GM18858 (cell line): ENCODE measurements around the gene CRYBG2.
"Not testable (repeated sequence)": the region's sequence is repeated elsewhere in the genome, so short reads cannot be mapped to it uniquely, and the experiment has no call there.

Source experiments
- ATAC-seq: cut with Tn5 transposase; IDR thresholded peaks from one replicate; pipeline ENCODE4 v1.9.1; 2021; ENCODE audit not compliant: unreplicated experiment

CRYBG2 gene

GRCh38 chr1:26350701-26351589 is 3.0 kb downstream of the CRYBG2 start:
- ATAC-seq: no peak

GRCh38 chr1:26350343-26350700 is 3.6 kb downstream of the CRYBG2 start:
- ATAC-seq: no peak

DNA sequence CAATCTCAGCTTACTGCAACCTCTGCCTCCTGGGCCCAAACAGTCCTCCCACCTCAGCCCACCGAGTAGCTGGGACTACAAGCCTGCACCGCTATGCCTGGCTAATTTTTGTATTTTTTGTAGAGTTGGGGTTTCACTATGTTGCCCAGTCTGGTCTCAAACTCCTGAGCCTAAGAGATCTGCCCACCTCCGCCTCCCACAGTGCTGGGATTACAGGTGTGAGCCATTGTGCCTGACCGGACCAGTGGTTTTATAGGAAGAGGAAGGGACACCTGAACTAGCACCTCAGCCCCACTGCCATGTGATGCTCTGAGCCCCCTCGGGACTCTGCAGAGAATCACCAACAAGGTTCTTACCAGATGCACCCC is 4.1 kb downstream of the CRYBG2 start:
- no peak for ATAC-seq

- no peak for ATAC-seq
Observed at GRCh38 chr1:26349188-26349876, 4.6 kb downstream of the CRYBG2 start.

- ATAC-seq: no peak
Observed at GRCh38 chr1:26346274-26347033, 7.5 kb downstream of the CRYBG2 start.

DNA sequence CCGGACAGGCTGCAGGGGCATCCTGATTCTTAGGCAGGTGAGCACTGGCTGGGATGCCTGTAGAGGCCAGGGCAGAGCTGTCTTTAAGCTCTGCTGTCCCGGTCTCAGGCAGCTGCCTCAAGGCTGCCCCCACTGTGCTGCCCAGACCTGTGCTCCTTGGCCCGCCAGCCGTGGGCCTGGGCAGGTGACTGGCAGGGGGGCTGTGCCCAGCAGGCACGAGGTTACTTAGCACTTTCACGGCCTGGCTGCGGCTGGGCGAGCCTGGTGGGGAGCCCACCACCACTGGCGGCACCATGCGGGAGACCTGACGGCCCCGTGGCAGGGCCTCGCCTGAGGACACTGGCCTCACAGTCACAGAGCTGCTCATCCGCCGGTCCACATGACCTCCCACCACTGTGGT is 8.2 kb downstream of the CRYBG2 start:
- no peak for ATAC-seq

DNA sequence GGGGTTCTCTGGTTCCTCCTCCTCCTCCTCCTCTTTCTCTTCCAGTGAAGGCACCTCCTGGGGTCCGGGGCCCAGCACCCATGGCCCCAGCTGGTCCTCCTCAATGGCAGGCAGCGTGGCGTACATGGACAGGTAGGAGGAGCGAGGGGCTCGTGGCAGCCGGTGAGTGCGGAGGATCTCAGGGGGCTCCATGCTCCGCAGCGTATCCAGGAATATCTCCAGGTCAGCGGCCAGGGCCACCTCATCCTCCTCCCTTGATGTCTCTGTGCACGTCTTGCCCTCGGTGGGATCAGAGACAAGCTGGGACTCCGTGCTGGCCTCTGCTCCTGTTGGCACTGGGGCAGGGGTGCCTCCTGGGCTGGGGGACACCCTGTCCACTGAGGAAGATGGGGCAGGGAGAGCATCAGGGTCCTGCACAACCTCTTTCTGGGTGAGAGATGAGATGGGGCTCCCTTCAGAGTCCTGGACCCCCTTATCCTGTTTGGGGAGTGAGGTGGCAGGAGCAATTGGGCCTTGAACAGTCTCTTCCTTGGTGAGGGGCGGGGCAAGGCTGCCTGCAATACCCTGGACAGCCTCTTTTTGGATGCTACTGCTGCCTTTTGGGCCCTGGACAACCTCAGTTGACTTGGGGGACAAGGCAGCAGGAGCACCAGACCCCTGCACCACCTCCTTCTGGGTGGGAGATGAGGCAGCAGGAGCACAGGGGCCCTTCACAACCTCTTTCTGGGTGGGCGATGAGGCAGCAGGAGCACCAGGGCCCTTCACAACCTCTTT is 9.6 kb downstream of the CRYBG2 start:
- no peak for ATAC-seq

- ATAC-seq: no peak
Observed at GRCh38 chr1:26340047-26340481, 13.9 kb downstream of the CRYBG2 start.

- no peak for ATAC-seq
Observed at GRCh38 chr1:26338670-26339069, 15.3 kb downstream of the CRYBG2 start.

DNA sequence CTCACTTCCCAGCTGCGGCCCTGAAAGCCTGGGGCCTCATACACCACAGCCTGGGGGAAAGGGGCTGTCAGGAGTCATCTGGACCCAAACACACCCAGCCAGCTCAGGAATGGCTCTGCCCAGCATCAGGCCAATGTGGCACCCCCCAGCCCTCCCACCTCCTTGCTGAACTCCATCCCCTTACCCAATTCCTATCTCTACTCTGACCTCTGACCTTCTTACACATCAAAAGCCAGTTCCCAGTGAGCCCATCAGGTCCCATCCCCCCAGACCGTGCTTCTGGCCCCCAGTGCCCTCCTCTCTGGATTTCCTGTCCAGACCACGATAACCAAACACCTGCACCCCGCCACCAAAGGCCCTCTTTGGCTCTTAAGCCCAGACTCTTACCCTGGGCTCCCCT is 16.3 kb downstream of the CRYBG2 start:
- ATAC-seq: no peak

DNA sequence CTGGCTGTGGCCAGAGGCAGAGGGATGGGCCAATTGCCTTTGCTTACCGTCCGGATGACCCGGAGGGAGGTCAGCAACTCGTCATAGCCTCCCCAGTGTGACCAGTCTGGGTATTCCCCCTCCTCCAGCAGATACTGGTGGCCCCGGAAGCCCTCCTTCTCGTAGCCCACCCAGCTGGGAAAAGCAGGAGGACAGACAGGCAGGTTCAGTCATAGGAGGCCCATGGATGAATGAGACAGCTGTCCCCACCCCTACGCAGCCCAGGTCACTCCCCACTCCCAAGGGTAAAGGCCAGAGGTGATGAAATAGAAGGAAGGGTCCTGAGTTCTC is 16.8 kb downstream of the CRYBG2 start:
- ATAC-seq: no peak

DNA sequence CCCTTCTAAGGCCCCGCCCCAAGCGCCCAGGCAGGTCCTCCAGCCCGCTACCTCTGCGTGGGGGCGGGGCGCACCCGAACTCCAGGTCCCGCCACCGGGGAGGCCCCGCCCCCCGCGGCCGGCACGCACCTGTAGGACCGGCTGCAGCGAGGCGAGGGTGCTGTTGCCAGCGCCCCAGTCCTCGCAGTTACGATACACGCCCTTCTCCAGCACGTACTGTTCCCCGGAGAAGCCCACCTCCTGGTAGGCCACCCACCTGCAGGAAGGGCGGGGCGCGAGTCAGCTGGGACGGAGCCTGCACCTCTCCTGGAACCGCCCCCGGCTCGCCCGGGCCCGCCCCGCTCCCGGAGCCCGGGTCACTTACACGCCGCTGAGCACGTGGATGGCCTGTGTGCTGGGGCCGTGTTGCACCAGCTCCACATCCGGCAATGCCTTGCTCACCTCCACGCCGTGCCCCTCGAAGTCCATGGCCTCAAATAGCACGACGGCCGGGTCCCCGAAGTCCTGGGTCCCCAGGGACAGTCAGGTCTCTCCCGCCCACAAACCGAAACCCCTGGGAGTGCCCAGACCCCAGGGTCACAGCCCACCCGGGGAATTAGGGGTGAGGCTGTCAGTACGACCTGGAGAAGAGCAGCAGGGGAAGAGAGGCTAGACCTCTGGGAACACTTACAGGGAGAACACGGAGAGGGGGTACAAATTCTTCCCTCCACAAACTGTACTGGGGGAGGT is 17.3 kb downstream of the CRYBG2 start:
- no peak for ATAC-seq

GRCh38 chr1:26335774-26336476 is 18.0 kb downstream of the CRYBG2 start:
- ATAC-seq: no peak

GRCh38 chr1:26333312-26333711 is 20.6 kb downstream of the CRYBG2 start:
- not testable (repeated sequence) for ATAC-seq

DNA sequence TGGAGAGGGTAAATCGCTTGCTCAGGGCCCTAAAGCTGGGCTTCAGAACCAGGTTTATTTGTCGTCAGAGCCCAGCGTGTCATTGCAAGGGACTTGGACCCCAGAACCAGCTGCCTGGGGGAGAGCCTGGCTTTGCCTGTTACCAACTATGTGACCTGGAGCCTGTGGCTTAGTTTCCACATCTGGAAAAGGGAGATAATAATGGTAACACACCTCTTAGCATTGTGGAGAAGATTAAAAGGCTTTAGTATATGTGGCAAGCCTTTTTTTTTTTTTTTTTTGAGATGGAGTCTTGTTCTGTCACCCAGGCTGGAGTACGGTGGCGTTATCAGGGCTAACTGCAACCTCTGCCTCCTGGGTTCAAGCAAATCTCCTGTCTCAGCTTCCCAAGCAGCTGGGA is 23.7 kb downstream of the CRYBG2 start:
- no peak for ATAC-seq

- not testable (repeated sequence) for ATAC-seq
Observed at GRCh38 chr1:26329380-26329779, 24.6 kb downstream of the CRYBG2 start.

DNA sequence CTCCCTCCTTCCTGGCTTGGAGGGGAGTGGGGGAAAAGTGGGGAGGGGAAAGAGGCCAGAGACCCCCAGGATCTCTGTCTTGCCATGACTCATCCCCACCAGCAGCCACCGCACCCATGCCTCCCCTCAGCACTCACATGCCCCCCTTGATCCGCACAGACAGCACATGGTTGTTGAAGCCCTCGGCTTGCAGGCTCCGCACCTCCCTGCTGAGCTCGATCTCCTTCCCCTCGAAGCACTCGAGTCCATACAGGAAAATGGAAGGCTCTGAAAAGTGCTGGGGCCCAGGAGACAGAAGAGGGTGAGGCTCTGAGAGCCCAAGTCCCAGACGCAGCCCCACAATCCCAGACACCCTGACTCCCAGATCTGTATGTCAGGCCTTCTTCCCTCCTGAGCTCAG is 25.3 kb downstream of the CRYBG2 start:
- no peak for ATAC-seq

- ATAC-seq: no peak
Observed at GRCh38 chr1:26327956-26328362, 26.0 kb downstream of the CRYBG2 start.

DNA sequence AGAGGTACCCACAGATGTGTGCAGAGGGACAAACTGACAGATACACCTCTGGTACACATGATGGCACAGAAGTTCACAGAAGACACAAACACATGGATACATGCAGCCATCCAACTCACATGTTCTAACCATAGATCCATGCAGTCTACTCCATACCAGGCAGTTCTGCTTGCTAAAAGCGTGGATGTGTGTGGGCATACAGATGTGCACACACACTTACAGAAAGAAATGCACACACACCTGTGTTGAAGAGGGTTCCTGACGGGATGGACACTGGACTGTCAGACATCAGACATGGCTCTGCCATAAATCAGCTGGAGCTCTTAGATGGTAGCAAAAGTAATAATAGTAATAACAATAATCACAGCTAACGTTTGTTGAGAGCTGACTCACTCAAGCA is 29.4 kb downstream of the CRYBG2 start:
- ATAC-seq: no peak

GRCh38 chr1:26323382-26323781 is 30.5 kb downstream of the CRYBG2 start:
- ATAC-seq: no peak
